ENCODE measurements around the gene KIFBP. TPM values are rescaled to one million over a fixed set of nuclear protein-coding genes. Genes with fewer than 3 reads are reported as not detected.

Gene KIFBP
- polyA plus RNA-seq (2012; ENCODE audit: insufficient read length, low read depth) = 29.8 TPM

GRCh38 chr10:68988530-68989316 is at the start of gene KIFBP:
Gene KIFBP (plus strand): TSS chr10:68988803. CDS start chr10:68988833, 30 bp downstream.
- TF ChIP-seq SIN3A (IDR thresholded peaks at IDR 0.05; ENCODE audit: borderline replicate concordance, insufficient read depth, low read length) (0 out of 2 replicates have a peak, but pooled peaks have one; percentile 65), FOXP2 (optimal IDR thresholded peaks at IDR 0.05; ENCODE audit: borderline replicate concordance, extremely low read depth, extremely low read length, insufficient read depth) (no peak), POLR2AphosphoS5 (IDR thresholded peaks at IDR 0.05; ENCODE audit: low read depth, low read length) (peak; percentile 82), TAF1 (IDR thresholded peaks at IDR 0.05; ENCODE audit: borderline replicate concordance, insufficient read depth, low read length) (peak; percentile 70; the same call in 1 of the 2 replicates), REST (IDR thresholded peaks at IDR 0.05; ENCODE audit: insufficient read depth in 1 of 2, low read depth in 2 of 2, low read length in 2 of 2) (peak in 1 of 2 experiments; percentile 39; a peak in 1 of 4 replicates)

GRCh38 chr10:68938884-68939283 is 49.7 kb upstream of the KIFBP start:
- TF ChIP-seq TAF1 (IDR thresholded peaks at IDR 0.05; ENCODE audit: borderline replicate concordance, insufficient read depth, low read length) = no peak
- no peak for TF ChIP-seq REST (IDR thresholded peaks at IDR 0.05; ENCODE audit: insufficient read depth in 1 of 2, low read depth in 2 of 2, low read length in 2 of 2)
- no peak for TF ChIP-seq POLR2AphosphoS5 (IDR thresholded peaks at IDR 0.05; ENCODE audit: low read depth, low read length)
- TF ChIP-seq FOXP2 (optimal IDR thresholded peaks at IDR 0.05; ENCODE audit: borderline replicate concordance, extremely low read depth, extremely low read length, insufficient read depth) = no peak
- no peak for TF ChIP-seq SIN3A (IDR thresholded peaks at IDR 0.05; ENCODE audit: borderline replicate concordance, insufficient read depth, low read length)

- TF ChIP-seq TAF1 (IDR thresholded peaks at IDR 0.05; ENCODE audit: borderline replicate concordance, insufficient read depth, low read length) (no peak), FOXP2 (optimal IDR thresholded peaks at IDR 0.05; ENCODE audit: borderline replicate concordance, extremely low read depth, extremely low read length, insufficient read depth) (no peak), REST (IDR thresholded peaks at IDR 0.05; ENCODE audit: insufficient read depth in 1 of 2, low read depth in 2 of 2, low read length in 2 of 2) (no peak), POLR2AphosphoS5 (IDR thresholded peaks at IDR 0.05; ENCODE audit: low read depth, low read length) (no peak), SIN3A (IDR thresholded peaks at IDR 0.05; ENCODE audit: borderline replicate concordance, insufficient read depth, low read length) (no peak)
Observed at GRCh38 chr10:68950598-68950997, 38.0 kb upstream of the KIFBP start.

GRCh38 chr10:68954904-68955303 is 33.7 kb upstream of the KIFBP start:
- TF ChIP-seq FOXP2 (optimal IDR thresholded peaks at IDR 0.05; ENCODE audit: borderline replicate concordance, extremely low read depth, extremely low read length, insufficient read depth) = no peak
- no peak for TF ChIP-seq REST (IDR thresholded peaks at IDR 0.05; ENCODE audit: insufficient read depth in 1 of 2, low read depth in 2 of 2, low read length in 2 of 2)
- no peak for TF ChIP-seq POLR2AphosphoS5 (IDR thresholded peaks at IDR 0.05; ENCODE audit: low read depth, low read length)
- TF ChIP-seq SIN3A (IDR thresholded peaks at IDR 0.05; ENCODE audit: borderline replicate concordance, insufficient read depth, low read length) = no peak
- TF ChIP-seq TAF1 (IDR thresholded peaks at IDR 0.05; ENCODE audit: borderline replicate concordance, insufficient read depth, low read length) = no peak
